Heart right ventricle (tissue), 16 donors: Measurements from ENCODE around the gene EDRF1. TPM values are rescaled to one million over a fixed set of nuclear protein-coding genes. Genes with fewer than 3 reads are reported as not detected.
"Not testable (repeated sequence)": the region's sequence is repeated elsewhere in the genome, so short reads cannot be mapped to it uniquely, and the experiment has no call there.

Experiments used
- ATAC-seq, 8 donors: fragments of 200-7000 bp; cut with Tn5 transposase; one replicate each; pipeline ENCODE4 v1.9.1; 2020; ENCODE audit warnings: mild to moderate bottlenecking in 8 of 8, moderate library complexity in 8 of 8, moderate number of reproducible peaks in 1 of 8
- DNase-seq, 2 donors: peaks; one replicate each; pipeline ENCODE4 v3.0.0-alpha.2; 2020
- H3K27ac ChIP-seq, 10 donors: fragments of 200-600 bp; sonication (generic) in 2 of 10; one replicate each; pipeline versions ENCODE4 v1.5.0 to v1.8.0; 2020 to 2022; ENCODE audit warnings: mild to moderate bottlenecking in 3 of 10
- H3K27me3 ChIP-seq, 7 donors: fragments of 200-600 bp; one replicate each; pipeline ENCODE4 v1.8.0; 2021 to 2022; ENCODE audit warnings: mild to moderate bottlenecking in 2 of 7
- H3K36me3 ChIP-seq, 9 donors: fragments of 200-600 bp; sonication (generic) in 1 of 9; one replicate each; pipeline versions ENCODE4 v1.5.0 to v1.8.0; 2020 to 2022; ENCODE audit warnings: mild to moderate bottlenecking in 2 of 9
- H3K4me1 ChIP-seq, 9 donors: fragments of 200-600 bp; sonication (generic) in 1 of 9; one replicate each; pipeline versions ENCODE4 v1.5.0 to v1.8.0; 2020 to 2022; ENCODE audit warnings: mild to moderate bottlenecking in 4 of 9
- H3K4me3 ChIP-seq, 10 donors: fragments of 200-600 bp; sonication (generic) in 2 of 10; one replicate each; pipeline versions ENCODE4 v1.5.0 to v1.8.0; 2020 to 2022; ENCODE audit warnings: mild to moderate bottlenecking in 7 of 10, moderate library complexity in 2 of 10
- H3K9me3 ChIP-seq, 11 donors: fragments of 200-600 bp in 10 of 11; sonication (generic) in 2 of 11; one replicate each; pipeline versions ENCODE4 v1.5.0 to v1.8.0; 2013 to 2022; ENCODE audit warnings: mild to moderate bottlenecking in 2 of 11, control low read depth in 1 of 11, moderate library complexity in 1 of 11
- WGBS, 2 donors: extraction: QIAGEN DNeasy Blood & Tissue Kit; methylation state at CpG; one replicate each; pipeline ENCODE4 v1.1.7; 2013; ENCODE audit warnings: inconsistent platforms in 1 of 2; 5-methylcytosine and 5-hydroxymethylcytosine counted together
- intact Hi-C, 10 donors: fragments of 100-400 bp; cut with DNase I; formaldehyde crosslinking; loops; one replicate each; pipeline versions ENCODE4 v1.11.1 to v1.14.2; 2022
- polyA plus RNA-seq, 2 donors: library from polyadenylated mRNA; stranded (reverse); fragments of 200-250 nt; gene quantifications; one replicate each; pipeline ENCODE4 v1.2.3, GENCODE V29; 2013
- total RNA-seq, 10 donors: library from RNA; stranded (reverse); fragmentation: NEBNext Ultra II Directional in 3 of 10; extraction: Animal tissue kit (Norgen Biotek cat#: 25700) in 3 of 10; gene quantifications; one replicate each; pipeline versions ENCODE4 v1.2.1 to v1.2.4, GENCODE V29; 2021 to 2023
- TF ChIP-seq, protein P1 (sequence below), 9 donors: fragments of 200-600 bp; sonication (generic) in 2 of 9; IDR thresholded peaks; one replicate each; pipeline versions ENCODE4 v1.5.0 to v1.8.0; 2021 to 2022; ENCODE audit warnings: antibody characterized with exemption in 9 of 9, mild to moderate bottlenecking in 5 of 9, moderate library complexity in 1 of 9
- donor health status: Arrhythmogenic right ventricular cardiomyopathy.
- donor health status: ischemic (EF 13 %, LVEDD 7.1; RV severe dilation, severe dysfunction).
- donor health status: healthy with polysubstance abuse.
- donor health status: DM: no; HTN: yes; CAD: no.
- donor health status: DM: no; HTN: no; CAD: no.
- donor health status: ischemic (EF 25% LVEDD 6.9; RV normal size, moderate dysfunction).
- donor health status: ischemic (EF 25% LVEDD 5.7; RV mildly dilated, moderate dysfunction).
- donor health status: healthy.
- donor health status: DM: yes; HTN: yes; CAD: no.
- donor health status: Ischemic cardiomyopathy.
- donor health status: ischemic (EF 35%, LVEDD 5.7; RV mildly dilated, moderate dysfunction).
- donor health status: nonischemic (EF 11% LVEDD 7.7; RV severe dilation, severe dysfunction).
- donor health status: DM: yes; HTN: yes; CAD: no.
- donor health status: PGD.
- donor health status: ischemic (EF 29% LVEDD 5.4; RV normal size, mild dysfunction).
- donor health status: nonischemic (EF 23%, LVEDD 6.1; RV moderate dilation, normal function).

The EDRF1 gene
- total and polyA plus RNA-seq, 12 donors = 7.6 to 19.2 (median 10.2) TPM

DNA sequence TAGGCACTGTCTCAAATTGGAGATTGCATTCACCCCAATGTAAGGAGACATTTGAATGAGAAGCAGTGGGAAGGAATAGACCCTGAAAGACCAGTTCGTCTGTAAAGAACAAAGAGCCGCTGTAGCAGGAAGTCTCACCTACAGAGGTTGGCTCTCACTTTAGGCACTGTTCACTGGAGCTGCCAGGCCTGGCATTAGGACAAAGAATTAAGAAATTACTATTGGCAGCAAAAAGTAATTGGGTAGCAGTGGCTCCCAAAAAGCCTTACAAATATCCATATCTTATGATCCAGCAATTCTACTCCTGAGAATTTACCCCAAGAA is 26.0 kb upstream of the EDRF1 start:
- TF ChIP-seq, protein P1, sequence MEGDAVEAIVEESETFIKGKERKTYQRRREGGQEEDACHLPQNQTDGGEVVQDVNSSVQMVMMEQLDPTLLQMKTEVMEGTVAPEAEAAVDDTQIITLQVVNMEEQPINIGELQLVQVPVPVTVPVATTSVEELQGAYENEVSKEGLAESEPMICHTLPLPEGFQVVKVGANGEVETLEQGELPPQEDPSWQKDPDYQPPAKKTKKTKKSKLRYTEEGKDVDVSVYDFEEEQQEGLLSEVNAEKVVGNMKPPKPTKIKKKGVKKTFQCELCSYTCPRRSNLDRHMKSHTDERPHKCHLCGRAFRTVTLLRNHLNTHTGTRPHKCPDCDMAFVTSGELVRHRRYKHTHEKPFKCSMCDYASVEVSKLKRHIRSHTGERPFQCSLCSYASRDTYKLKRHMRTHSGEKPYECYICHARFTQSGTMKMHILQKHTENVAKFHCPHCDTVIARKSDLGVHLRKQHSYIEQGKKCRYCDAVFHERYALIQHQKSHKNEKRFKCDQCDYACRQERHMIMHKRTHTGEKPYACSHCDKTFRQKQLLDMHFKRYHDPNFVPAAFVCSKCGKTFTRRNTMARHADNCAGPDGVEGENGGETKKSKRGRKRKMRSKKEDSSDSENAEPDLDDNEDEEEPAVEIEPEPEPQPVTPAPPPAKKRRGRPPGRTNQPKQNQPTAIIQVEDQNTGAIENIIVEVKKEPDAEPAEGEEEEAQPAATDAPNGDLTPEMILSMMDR (IDR thresholded peaks at IDR 0.05) = no peak
- 76 to 84% methylated on average over 2 of the region's 2 CpGs for WGBS, 2 donors
- Histone ChIP-seq H3K27me3 (peaks cover 0 to 10% (median 4%) of the 10 kb centered on the region in 7 donors), H3K9me3 (no peaks in the 10 kb centered on the region), H3K27ac (no peak overlapping the region), H3K36me3 (no peaks in the 10 kb centered on the region), H3K4me1 (no peaks in the 10 kb centered on the region), H3K4me3 (no peak overlapping the region)
- intact Hi-C loops = no loop called here
- ATAC-seq (no peak), DNase-seq (no peak)

DNA sequence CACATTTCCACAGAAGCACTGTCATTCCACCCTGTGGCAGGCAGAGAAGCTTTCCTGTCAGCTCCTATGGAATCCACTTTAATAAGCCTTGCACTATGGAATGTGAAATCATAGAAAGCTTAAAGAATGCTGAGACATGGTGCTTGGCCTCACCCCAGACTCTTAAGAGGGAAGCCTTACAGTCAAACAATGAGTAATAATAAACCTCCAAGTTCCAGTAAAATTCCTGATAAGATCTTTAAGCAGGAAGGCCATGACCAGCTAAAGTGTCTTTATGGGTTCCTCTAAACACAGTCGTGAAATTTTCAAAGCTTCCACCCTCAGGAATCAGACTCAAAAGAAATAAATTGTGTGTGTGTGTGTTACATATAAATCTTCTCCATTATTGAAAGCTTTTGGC is 24.6 kb upstream of the EDRF1 start:
- WGBS, 2 donors = 38 to 44% methylated on average over 1 of the region's 1 CpG
- H3K9me3 ChIP-seq = no peaks in the 10 kb centered on the region
- TF ChIP-seq, protein P1 (IDR thresholded peaks at IDR 0.05) = no peak
- intact Hi-C loops = no loop called here
- H3K27me3 ChIP-seq = peaks cover 0 to 10% (median 3%) of the 10 kb centered on the region in 7 donors
- H3K4me3 ChIP-seq = no peak overlapping the region
- DNase-seq = no peak
- no peaks in the 10 kb centered on the region for H3K4me1 ChIP-seq
- H3K27ac ChIP-seq = no peak overlapping the region
- no peaks in the 10 kb centered on the region for H3K36me3 ChIP-seq
- ATAC-seq = no peak

DNA sequence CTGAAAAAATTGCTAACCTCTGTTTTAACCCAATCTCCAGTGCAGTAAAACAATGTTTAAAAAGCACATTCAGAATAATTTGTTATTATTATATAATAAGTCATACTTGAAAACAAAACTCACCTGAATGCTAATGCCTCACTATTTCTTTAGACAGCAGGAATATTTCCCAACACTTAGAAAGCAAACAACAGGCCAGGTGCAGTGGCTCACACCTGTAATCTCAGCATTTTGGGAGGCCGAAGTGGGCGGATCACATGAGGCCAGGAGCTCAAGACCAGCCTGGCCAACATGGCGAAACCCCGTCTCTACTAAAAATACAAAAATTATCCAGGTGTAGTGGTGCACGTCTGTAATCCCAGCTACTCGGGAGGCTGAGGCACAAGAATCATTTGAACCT is 22.6 kb upstream of the EDRF1 start:
- DNase-seq, H3K9me3 ChIP-seq, intact Hi-C loops, H3K27me3 ChIP-seq, H3K4me1 ChIP-seq, ATAC-seq, H3K27ac ChIP-seq, H3K4me3 ChIP-seq, H3K36me3 ChIP-seq: not testable (repeated sequence)
- WGBS, 2 donors = 88 to 91% methylated on average over 6 of the region's 6 CpGs

DNA sequence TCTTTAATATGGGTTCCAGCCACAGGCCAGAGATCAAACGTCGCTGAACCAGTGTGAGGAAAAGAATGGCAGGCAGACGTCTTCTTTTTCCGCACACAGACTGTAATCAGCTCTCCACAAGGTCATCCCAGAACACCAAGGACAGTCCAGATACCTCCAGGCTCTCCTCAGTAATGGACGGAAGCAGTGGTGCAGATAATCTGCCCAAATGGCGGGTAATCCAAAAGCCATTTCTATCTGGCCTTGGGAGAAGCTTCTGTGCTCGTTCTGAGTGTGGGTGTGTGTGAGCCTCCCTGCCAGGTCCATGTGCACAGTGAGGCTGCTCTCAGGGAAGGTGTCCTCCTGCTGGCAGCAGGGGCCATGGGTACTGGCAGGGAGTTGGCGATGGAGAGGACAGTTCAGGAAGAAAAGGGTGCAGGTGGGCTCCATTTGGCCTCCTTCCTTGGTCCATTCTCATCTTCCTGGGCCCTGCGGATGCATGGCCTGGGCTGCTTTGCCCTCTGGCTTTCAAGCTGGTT is 21.0 kb upstream of the EDRF1 start:
- no peak overlapping the region for H3K27ac ChIP-seq
- no peaks in the 10 kb centered on the region for H3K9me3 ChIP-seq
- H3K4me1 ChIP-seq = no peaks in the 10 kb centered on the region
- H3K4me3 ChIP-seq = no peak overlapping the region
- DNase-seq = no peak
- TF ChIP-seq, protein P1 (IDR thresholded peaks at IDR 0.05) = no peak
- no peak for ATAC-seq
- intact Hi-C loops = no loop called here
- 56 to 66% methylated on average over 9 of the region's 9 CpGs for WGBS, 2 donors
- no peaks in the 10 kb centered on the region for H3K36me3 ChIP-seq
- H3K27me3 ChIP-seq = peaks cover 0 to 4% (median 0%) of the 10 kb centered on the region in 7 donors

DNA sequence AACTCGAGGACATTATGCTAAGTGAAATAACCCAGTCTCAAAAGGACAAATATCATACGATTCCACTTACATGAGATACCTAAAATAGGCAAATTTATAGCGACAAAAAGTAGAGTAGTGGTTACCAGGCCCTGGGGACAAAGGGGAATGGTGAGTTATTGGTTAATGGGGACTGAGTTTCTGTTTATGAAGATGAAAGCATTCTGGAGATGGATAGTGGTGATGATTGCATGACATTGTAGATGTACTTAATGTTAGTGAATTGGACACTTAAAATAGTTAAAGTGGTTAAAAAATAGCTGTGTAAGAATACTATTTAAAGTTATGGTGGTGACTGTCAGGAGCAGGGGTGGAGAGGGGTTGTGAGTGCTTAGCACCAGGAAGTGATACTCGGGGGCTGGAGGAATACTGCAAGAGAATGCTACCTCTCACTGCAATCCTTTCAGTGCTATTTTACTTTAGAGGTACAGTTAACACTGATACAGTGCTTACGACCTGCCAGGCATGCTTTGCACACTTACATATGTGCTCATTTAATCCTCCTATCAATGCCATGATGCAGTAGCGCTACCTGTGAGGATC is 19.9 kb upstream of the EDRF1 start:
- Histone ChIP-seq H3K4me3 (no peak overlapping the region), H3K27me3 (peaks cover 0 to 2% (median 0%) of the 10 kb centered on the region in 7 donors), H3K36me3 (no peaks in the 10 kb centered on the region), H3K9me3 (no peaks in the 10 kb centered on the region), H3K4me1 (no peaks in the 10 kb centered on the region), H3K27ac (no peak overlapping the region)
- 83 to 84% methylated on average over 6 of the region's 6 CpGs for WGBS, 2 donors
- ATAC-seq (no peak), DNase-seq (no peak)
- intact Hi-C loops = no loop called here
- TF ChIP-seq, protein P1 (IDR thresholded peaks at IDR 0.05) = no peak
